Smooth muscle cell (in vitro differentiated cells): ENCODE data around the gene ADAMTS15. TPM values are rescaled to one million over a fixed set of nuclear protein-coding genes. Genes with fewer than 3 reads are reported as not detected.
A peak's percentile ranks its signal among the peaks of the same experiment; 100 is the strongest.

Source experiments
- DNase-seq: peaks from one replicate; lab custom pipeline; 2025; ENCODE audit not compliant: unreplicated experiment; lab: John Stamatoyannopoulos, UW
- H2AFZ ChIP-seq: fragments of 200-600 bp; sonication (generic); 2 replicates; pipeline ENCODE4 v1.6.0; 2016; ENCODE audit warnings: antibody characterized with exemption, low read depth, mild to moderate bottlenecking
- H3F3A ChIP-seq: fragments of 200-600 bp; sonication (generic); 2 replicates; pipeline ENCODE4 v1.6.0; 2017; ENCODE audit warnings: antibody characterized with exemption, low read depth
- H3K27ac ChIP-seq: fragments of 200-600 bp; sonication (generic); 2 replicates; pipeline ENCODE4 v1.5.1; 2016; ENCODE audit warnings: low read depth, mild to moderate bottlenecking
- H3K27me3 ChIP-seq: fragments of 200-600 bp; sonication (generic); 2 replicates; pipeline ENCODE4 v1.6.1; 2016; ENCODE audit warnings: low read depth, mild to moderate bottlenecking
- H3K36me3 ChIP-seq: fragments of 200-600 bp; sonication (generic); 2 replicates; pipeline ENCODE4 v1.5.1; 2016; ENCODE audit warnings: low read depth
- H3K4me1 ChIP-seq: fragments of 200-600 bp; sonication (generic); 2 replicates; pipeline ENCODE4 v1.5.1; 2016; ENCODE audit warnings: low read depth
- H3K4me2 ChIP-seq: fragments of 200-600 bp; sonication (generic); 2 replicates; pipeline ENCODE4 v1.6.0; 2016; ENCODE audit warnings: mild to moderate bottlenecking
- H3K4me3 ChIP-seq: fragments of 200-600 bp; sonication (generic); 2 replicates; pipeline ENCODE4 v1.5.1; 2016; ENCODE audit warnings: mild to moderate bottlenecking
- H3K79me2 ChIP-seq: fragments of 200-600 bp; sonication (generic); 2 replicates; pipeline ENCODE4 v1.6.0; 2016; ENCODE audit warnings: low read depth, mild to moderate bottlenecking
- H3K9ac ChIP-seq: fragments of 200-600 bp; sonication (generic); 2 replicates; pipeline ENCODE4 v1.6.0; 2016; ENCODE audit warnings: low read depth
- H3K9me3 ChIP-seq: fragments of 200-600 bp; sonication (generic); replicated peaks from 2 replicates; pipeline ENCODE4 v1.5.1; 2016; ENCODE audit warnings: low read depth
- H4K20me1 ChIP-seq: fragments of 200-600 bp; sonication (generic); 2 replicates; pipeline ENCODE4 v1.6.0; 2016; ENCODE audit warnings: low read depth
- WGBS: methylation state at CpG from one replicate; pipeline ENCODE4 v1.1.7; 2016; ENCODE audit warnings: low lambda C conversion rate; 5-methylcytosine and 5-hydroxymethylcytosine counted together
- polyA plus RNA-seq: library from polyadenylated mRNA; unstranded; fragments of >200 nt; fragmentation: Nextera tagmentation; extraction: Ambion mirVana; gene quantifications from 2 replicates; pipeline ENCODE4 v1.2.1, GENCODE V29; 2016
- total RNA-seq: library from RNA; depleted of rRNA; stranded (reverse); fragments of >200 nt; gene quantifications from 2 replicates; pipeline ENCODE4 v1.2.3, GENCODE V29; 2014
- TF ChIP-seq, protein P1 (sequence below): fragments of 200-600 bp; sonication (generic); IDR thresholded peaks from 2 replicates; pipeline ENCODE4 v1.5.1; 2017; ENCODE audit warnings: borderline replicate concordance, mild to moderate bottlenecking, antibody characterized with exemption; ENCODE audit not compliant: insufficient read depth, poor library complexity, severe bottlenecking

The ADAMTS15 gene
- total and polyA plus RNA-seq, 2 experiments from 2014 or later, result 1.4 to 3.4 TPM

DNA sequence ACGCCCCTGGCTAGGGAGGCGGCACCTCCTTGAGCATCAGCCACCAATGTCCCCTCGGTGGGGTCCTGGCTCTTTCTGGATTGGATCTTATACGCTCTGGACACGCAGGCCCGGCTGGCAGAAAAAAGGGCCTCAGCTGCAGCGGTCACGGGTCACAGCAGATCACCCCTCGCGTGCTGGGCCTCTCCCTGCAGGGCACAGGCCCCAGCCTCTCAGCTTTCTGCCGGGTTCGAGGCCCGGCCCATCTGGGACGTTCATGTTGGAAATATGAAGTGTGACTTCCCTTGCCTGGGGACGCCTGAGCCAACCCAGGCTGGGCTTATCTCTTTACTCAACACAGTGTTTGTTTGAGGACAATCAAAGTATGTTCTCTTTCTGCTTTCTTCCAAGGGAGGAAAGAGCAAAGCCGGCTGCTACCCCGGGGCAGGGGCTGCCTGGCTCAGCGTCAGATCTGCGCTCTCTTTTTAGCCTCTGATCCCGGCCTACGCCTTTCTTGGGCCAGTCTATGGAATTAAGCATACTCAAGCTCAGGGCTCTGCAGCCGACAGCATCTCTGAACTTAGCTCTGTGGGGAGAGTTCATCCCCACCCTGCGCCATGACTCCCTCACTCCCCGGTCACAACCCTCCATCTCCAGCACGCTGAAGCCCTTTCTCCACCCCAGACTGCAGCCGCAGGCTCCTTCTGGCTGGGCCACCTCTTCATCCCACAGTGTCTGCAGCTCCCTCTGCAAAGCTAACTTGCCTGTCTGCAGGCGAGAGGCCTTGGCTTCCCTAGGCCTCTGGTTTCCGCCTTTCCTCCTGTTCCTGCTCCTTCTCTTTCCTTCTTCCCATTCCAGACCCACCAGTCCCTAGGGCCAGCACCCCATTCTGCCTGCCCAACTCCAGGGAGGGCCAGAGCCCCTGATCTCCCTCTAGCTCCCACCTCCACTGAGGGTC lies 38.8 kb downstream of the ADAMTS15 start:
- H3K4me2 ChIP-seq, result no peak overlapping the region
- H3K9ac ChIP-seq, result no peak overlapping the region
- H3K79me2 ChIP-seq, result no peaks in the 10 kb centered on the region
- no peaks in the 10 kb centered on the region for H3K9me3 ChIP-seq
- H3K27me3 ChIP-seq, result no peaks in the 10 kb centered on the region
- TF ChIP-seq, protein P1, sequence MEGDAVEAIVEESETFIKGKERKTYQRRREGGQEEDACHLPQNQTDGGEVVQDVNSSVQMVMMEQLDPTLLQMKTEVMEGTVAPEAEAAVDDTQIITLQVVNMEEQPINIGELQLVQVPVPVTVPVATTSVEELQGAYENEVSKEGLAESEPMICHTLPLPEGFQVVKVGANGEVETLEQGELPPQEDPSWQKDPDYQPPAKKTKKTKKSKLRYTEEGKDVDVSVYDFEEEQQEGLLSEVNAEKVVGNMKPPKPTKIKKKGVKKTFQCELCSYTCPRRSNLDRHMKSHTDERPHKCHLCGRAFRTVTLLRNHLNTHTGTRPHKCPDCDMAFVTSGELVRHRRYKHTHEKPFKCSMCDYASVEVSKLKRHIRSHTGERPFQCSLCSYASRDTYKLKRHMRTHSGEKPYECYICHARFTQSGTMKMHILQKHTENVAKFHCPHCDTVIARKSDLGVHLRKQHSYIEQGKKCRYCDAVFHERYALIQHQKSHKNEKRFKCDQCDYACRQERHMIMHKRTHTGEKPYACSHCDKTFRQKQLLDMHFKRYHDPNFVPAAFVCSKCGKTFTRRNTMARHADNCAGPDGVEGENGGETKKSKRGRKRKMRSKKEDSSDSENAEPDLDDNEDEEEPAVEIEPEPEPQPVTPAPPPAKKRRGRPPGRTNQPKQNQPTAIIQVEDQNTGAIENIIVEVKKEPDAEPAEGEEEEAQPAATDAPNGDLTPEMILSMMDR, result no peak
- no peak overlapping the region for H3K27ac ChIP-seq
- H3F3A ChIP-seq, result no peaks in the 10 kb centered on the region
- H3K4me1 ChIP-seq, result no peaks in the 10 kb centered on the region
- H2AFZ ChIP-seq, result no peak overlapping the region
- no peaks in the 10 kb centered on the region for H4K20me1 ChIP-seq
- no peak for DNase-seq
- 79% methylated on average over 28 of the region's 28 CpGs for WGBS
- H3K4me3 ChIP-seq, result no peak overlapping the region
- H3K36me3 ChIP-seq, result no peaks in the 10 kb centered on the region

DNA sequence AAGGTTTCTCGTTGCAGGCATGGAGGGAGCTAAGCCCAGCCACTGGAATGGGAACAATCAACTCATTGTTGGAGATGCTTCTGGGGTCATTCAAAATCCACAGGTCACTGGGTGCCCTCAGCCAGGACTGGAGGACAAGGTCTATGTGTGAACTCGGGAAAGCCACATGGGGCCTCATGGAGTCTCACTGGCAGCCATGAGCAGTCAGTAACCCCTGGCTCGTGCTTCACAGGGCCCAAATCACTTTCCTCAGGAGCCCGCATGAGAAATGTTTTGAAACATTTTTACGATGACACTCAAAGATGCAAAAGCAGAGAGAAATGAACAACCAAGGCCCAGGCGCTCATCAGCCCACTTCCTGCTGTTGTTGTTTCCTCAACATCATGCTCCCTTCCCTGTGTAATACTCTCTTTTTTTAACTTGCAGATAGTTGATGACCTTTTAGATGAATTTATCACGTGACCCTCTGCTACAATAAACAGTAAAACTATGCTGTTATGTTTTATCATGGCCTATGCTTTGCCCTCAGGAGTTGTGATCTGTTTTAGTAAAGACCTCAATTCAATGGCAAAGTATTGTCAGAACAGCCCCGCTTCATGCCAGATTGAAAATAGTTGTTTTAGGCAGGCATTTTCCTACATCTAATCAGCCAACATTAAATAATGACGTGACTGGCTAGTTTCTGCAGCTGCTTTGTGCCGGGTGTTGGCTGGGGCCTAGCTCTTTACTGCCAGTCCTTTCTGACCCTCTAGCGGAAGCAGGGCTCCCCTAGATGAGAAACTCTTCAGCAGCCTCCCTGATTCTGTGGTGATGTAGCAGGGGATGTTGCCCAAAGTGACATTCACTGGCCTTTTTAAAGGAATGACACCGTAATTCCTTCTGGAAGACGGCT lies 39.7 kb downstream of the ADAMTS15 start:
- peak overlapping the region; percentile 36 for H2AFZ ChIP-seq
- no peak for DNase-seq

DNA sequence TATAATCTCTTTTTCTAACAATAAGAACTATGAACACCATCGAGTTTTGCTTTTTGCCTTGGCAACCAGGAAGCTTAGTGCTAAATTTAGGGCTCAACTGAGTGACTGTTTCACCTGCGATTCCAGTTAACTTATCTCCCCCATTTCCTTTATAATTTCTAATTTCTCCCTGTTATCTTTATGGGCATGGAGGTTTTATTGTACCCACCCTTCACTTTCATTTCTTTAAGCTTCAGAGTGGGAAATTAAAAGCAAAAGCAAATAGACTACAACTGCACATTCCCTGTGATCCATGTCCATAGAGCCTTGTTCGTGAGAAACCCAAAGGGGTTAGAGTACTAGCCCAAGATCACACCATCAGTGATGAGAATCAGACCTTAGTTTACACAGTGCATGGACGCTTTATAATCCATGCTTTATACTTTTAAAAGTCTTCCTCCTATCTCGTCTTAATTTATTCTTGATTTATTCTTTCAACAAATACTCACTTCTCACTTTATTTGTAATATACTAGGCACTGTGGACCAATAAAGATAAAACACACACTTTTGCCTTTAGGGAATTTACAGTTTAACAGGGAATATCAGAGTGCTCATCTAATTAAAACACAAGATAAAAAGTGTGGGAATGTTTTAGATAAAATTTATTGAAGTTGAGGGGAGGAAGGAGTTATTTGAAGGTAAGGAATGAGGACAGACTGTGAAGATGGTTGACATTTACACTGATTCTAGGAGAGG lies 40.6 kb downstream of the ADAMTS15 start:
- no peak overlapping the region for H3K27ac ChIP-seq
- no peak for DNase-seq
- H4K20me1 ChIP-seq, result no peaks in the 10 kb centered on the region
- no peak overlapping the region for H3K9ac ChIP-seq
- WGBS, result 83% methylated on average over 5 of the region's 5 CpGs
- no peaks in the 10 kb centered on the region for H3F3A ChIP-seq
- no peak overlapping the region for H3K4me3 ChIP-seq
- no peaks in the 10 kb centered on the region for H3K9me3 ChIP-seq
- TF ChIP-seq, protein P1, result no peak
- no peak overlapping the region for H3K4me2 ChIP-seq
- no peaks in the 10 kb centered on the region for H3K27me3 ChIP-seq
- H3K36me3 ChIP-seq, result no peaks in the 10 kb centered on the region
- H2AFZ ChIP-seq, result no peak overlapping the region
- H3K79me2 ChIP-seq, result no peaks in the 10 kb centered on the region
- no peaks in the 10 kb centered on the region for H3K4me1 ChIP-seq

More for the DNA sequence above, 39.7 kb downstream of the ADAMTS15 start:
- Histone ChIP-seq H4K20me1 (no peaks in the 10 kb centered on the region), H3K4me3 (no peak overlapping the region), H3K79me2 (no peaks in the 10 kb centered on the region), H3K4me1 (no peaks in the 10 kb centered on the region), H3K27me3 (no peaks in the 10 kb centered on the region), H3K27ac (no peak overlapping the region), H3K9ac (no peak overlapping the region), H3K4me2 (no peak overlapping the region), H3K36me3 (no peaks in the 10 kb centered on the region), H3K9me3 (no peaks in the 10 kb centered on the region), H3F3A (no peaks in the 10 kb centered on the region)
- 85% methylated on average over 13 of the region's 13 CpGs for WGBS
- TF ChIP-seq, protein P1, result no peak
